KMS-11 (cell line): ENCODE results near the gene TOX2.

ENCODE experiments used
- H2AFZ ChIP-seq: fragments of 200-600 bp; sonication (generic); 2 replicates; pipeline ENCODE4 v1.6.1; 2016; ENCODE audit warnings: antibody characterized with exemption, mixed run types, low read depth
- H3K27ac ChIP-seq: fragments of 200-600 bp; sonication (generic); 2 replicates; pipeline ENCODE4 v1.6.1; 2016; ENCODE audit warnings: mild to moderate bottlenecking, mixed run types
- H3K27me3 ChIP-seq: fragments of 200-600 bp; sonication (generic); 2 replicates; pipeline ENCODE4 v1.6.1; 2017; ENCODE audit warnings: mild to moderate bottlenecking, low read depth, mixed run types, moderate library complexity; ENCODE audit not compliant: insufficient read depth
- H3K36me3 ChIP-seq: fragments of 200-600 bp; sonication (generic); 2 replicates; pipeline ENCODE4 v1.6.1; 2017; ENCODE audit warnings: mild to moderate bottlenecking, mixed run types; ENCODE audit not compliant: insufficient read depth
- H3K4me1 ChIP-seq: fragments of 200-600 bp; sonication (generic); 2 replicates; pipeline ENCODE4 v1.6.1; 2016; ENCODE audit warnings: mild to moderate bottlenecking, low read depth, mixed run types; ENCODE audit not compliant: poor library complexity, severe bottlenecking
- H3K4me2 ChIP-seq: fragments of 200-600 bp; sonication (generic); 2 replicates; pipeline ENCODE4 v1.7.0; 2016; ENCODE audit warnings: mild to moderate bottlenecking, mixed run types
- H3K4me3 ChIP-seq: fragments of 200-600 bp; sonication (generic); IDR thresholded peaks from 2 replicates; pipeline ENCODE4 v1.6.1; 2017; ENCODE audit warnings: low read depth, low read length, mixed read lengths; ENCODE audit not compliant: insufficient read depth
- H3K79me2 ChIP-seq: fragments of 200-600 bp; sonication (generic); 2 replicates; pipeline ENCODE4 v1.6.1; 2016; ENCODE audit warnings: low read depth, mixed run types; ENCODE audit not compliant: insufficient read depth
- H3K9ac ChIP-seq: fragments of 200-600 bp; sonication (generic); 2 replicates; pipeline ENCODE4 v1.6.1; 2016; ENCODE audit warnings: mild to moderate bottlenecking, mixed run types
- H4K20me1 ChIP-seq: fragments of 200-600 bp; sonication (generic); 2 replicates; pipeline ENCODE4 v1.6.1; 2016; ENCODE audit warnings: mild to moderate bottlenecking, mixed run types; ENCODE audit not compliant: insufficient read depth
- TF ChIP-seq, protein P1 (sequence below): fragments of 200-600 bp; sonication (generic); conservative IDR thresholded peaks from 2 replicates; pipeline ENCODE4 v1.6.1; 2017; ENCODE audit warnings: low read depth, mild to moderate bottlenecking, antibody characterized with exemption, low read length, moderate library complexity, mixed read lengths

Gene TOX2

DNA sequence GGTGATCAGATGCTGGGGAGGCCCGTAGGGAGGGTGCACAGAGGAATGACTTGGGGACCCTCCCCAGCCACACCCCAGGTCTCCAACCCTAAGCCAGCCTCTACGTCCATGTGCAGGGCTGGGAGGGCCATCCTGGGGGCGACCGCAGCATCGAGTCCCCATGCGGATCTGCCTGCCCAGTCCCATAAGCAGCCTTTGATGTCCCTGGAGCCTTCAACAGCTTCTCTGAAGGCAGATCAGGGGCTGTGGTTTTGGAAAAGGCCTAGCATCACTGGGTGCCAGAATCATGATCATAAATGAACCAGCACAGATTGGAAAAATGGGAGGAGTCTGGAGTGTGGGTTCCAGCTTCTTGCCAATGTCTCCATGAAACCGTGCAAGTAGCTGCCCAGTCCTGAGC lies 22.9 kb downstream of the TOX2 start:
- H3K79me2 ChIP-seq = peaks cover 94% of the 10 kb centered on the region
- H3K4me1 ChIP-seq = peaks cover 93% of the 10 kb centered on the region

GRCh38 chr20:43938017-43938655 lies 23.5 kb downstream of the TOX2 start:
- Histone ChIP-seq H2AFZ (no peak overlapping the region), H3K9ac (no peak overlapping the region), H4K20me1 (no peaks in the 10 kb centered on the region), H3K27me3 (no peaks in the 10 kb centered on the region), H3K79me2 (peaks cover 93% of the 10 kb centered on the region), H3K36me3 (no peaks in the 10 kb centered on the region), H3K27ac (peak overlapping the region; percentile 12; the same call in 1 of the 2 replicates), H3K4me1 (peaks cover 96% of the 10 kb centered on the region), H3K4me2 (no peak overlapping the region; the same call in 1 of the 2 replicates), H3K4me3 (no peak overlapping the region)
- TF ChIP-seq, protein P1, sequence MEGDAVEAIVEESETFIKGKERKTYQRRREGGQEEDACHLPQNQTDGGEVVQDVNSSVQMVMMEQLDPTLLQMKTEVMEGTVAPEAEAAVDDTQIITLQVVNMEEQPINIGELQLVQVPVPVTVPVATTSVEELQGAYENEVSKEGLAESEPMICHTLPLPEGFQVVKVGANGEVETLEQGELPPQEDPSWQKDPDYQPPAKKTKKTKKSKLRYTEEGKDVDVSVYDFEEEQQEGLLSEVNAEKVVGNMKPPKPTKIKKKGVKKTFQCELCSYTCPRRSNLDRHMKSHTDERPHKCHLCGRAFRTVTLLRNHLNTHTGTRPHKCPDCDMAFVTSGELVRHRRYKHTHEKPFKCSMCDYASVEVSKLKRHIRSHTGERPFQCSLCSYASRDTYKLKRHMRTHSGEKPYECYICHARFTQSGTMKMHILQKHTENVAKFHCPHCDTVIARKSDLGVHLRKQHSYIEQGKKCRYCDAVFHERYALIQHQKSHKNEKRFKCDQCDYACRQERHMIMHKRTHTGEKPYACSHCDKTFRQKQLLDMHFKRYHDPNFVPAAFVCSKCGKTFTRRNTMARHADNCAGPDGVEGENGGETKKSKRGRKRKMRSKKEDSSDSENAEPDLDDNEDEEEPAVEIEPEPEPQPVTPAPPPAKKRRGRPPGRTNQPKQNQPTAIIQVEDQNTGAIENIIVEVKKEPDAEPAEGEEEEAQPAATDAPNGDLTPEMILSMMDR = no peak

More for the DNA sequence above, 22.9 kb downstream of the TOX2 start:
- no peak overlapping the region for H3K4me2 ChIP-seq
- H3K27me3 ChIP-seq = no peaks in the 10 kb centered on the region
- TF ChIP-seq, protein P1 = no peak
- H4K20me1 ChIP-seq = no peaks in the 10 kb centered on the region
- H2AFZ ChIP-seq = no peak overlapping the region
- H3K36me3 ChIP-seq = no peaks in the 10 kb centered on the region
- no peak overlapping the region for H3K4me3 ChIP-seq
- H3K9ac ChIP-seq = no peak overlapping the region
- no peak overlapping the region for H3K27ac ChIP-seq

- Histone ChIP-seq H3K79me2 (peaks cover 93% of the 10 kb centered on the region), H3K4me2 (peak overlapping the region; percentile 64), H4K20me1 (no peaks in the 10 kb centered on the region), H2AFZ (no peak overlapping the region), H3K27ac (peak overlapping the region; percentile 95; the same call in 1 of the 2 replicates), H3K27me3 (no peaks in the 10 kb centered on the region), H3K4me3 (no peak overlapping the region), H3K9ac (peak overlapping the region; percentile 5; the same call in 1 of the 2 replicates), H3K36me3 (no peaks in the 10 kb centered on the region), H3K4me1 (peaks cover 98% of the 10 kb centered on the region)
- TF ChIP-seq, protein P1 = no peak
These were observed 24.5 kb downstream of the TOX2 start for GRCh38 chr20:43938932-43939761.

DNA sequence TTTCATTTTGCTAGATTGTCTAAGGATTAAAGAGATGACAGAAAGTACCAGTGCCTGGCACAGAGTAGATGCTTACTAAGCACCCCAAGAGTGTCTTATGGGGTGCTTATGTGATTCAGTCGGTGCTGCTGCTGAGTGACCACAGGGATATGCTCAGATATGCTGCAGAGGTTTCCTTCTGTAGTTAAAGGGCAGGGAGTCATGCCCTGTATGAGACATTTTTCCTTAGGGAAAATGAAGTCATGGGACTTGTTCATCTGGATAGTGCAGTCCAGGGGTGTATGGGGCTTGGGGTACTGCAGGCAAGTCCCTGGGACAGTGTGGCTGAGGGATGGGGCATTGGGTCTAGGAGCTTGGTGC lies 25.1 kb downstream of the TOX2 start:
- H3K4me1 ChIP-seq = peaks cover 100% of the 10 kb centered on the region
- no peak overlapping the region for H2AFZ ChIP-seq
- no peak overlapping the region for H3K4me3 ChIP-seq
- TF ChIP-seq, protein P1 = no peak
- H4K20me1 ChIP-seq = no peaks in the 10 kb centered on the region
- no peaks in the 10 kb centered on the region for H3K36me3 ChIP-seq
- H3K9ac ChIP-seq = peak overlapping the region; percentile 5; the same call in 1 of the 2 replicates
- H3K27me3 ChIP-seq = no peaks in the 10 kb centered on the region
- H3K4me2 ChIP-seq = peak overlapping the region; percentile 64
- H3K27ac ChIP-seq = peak overlapping the region; percentile 95; the same call in 1 of the 2 replicates
- peaks cover 93% of the 10 kb centered on the region for H3K79me2 ChIP-seq
